Tracheal epithelial cell (primary cell): ENCODE data around the gene KISS1. TPM values are rescaled to one million over a fixed set of nuclear protein-coding genes. Genes with fewer than 3 reads are reported as not detected.

ENCODE experiments used
- total RNA-seq: library from RNA; depleted of rRNA; stranded (reverse); fragments of >200 nt; gene quantifications from 2 replicates; pipeline ENCODE4 v1.2.1, GENCODE V29; 2014

KISS1 gene, protein sequence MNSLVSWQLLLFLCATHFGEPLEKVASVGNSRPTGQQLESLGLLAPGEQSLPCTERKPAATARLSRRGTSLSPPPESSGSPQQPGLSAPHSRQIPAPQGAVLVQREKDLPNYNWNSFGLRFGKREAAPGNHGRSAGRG
- total RNA-seq, result 0.48 TPM in 1 of 2 replicates, not detected in the other

GRCh38 chr1:204196068-204196795, at the start of gene KISS1:
KISS1 (minus strand) TSS chr1:204196491; CDS start chr1:204192876, 3,615 bp downstream.

GRCh38 chr1:204213668-204214662, 17.7 kb upstream of the KISS1 start, which contains the start of gene GOLT1A:
GOLT1A (minus strand) TSS chr1:204213988; CDS start chr1:204213906, 82 bp downstream.

DNA sequence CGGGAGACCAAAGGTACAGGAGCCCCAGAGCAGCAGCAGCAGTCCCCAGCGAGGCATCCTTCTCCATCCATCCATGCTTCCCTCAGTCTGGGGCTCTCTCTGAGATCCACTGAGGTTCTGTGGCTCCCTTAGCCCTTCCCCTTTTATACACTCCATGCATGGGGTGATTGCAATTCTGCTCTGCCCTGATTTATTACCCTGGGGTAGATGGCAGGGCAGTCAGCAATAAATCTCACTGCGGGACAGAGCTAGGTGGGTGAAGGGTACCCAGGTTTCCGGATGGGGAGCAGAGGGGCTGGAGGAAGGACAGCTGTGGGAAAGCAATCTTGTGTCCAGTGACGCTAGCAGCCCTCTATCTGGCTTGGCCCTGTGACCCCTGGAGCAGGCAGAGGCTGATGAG, 30.1 kb downstream of the KISS1 start, which contains the start of gene REN:
TSS of gene REN (minus strand) at position 119 of the 400 bp plus-strand sequence. CDS start at position 75, 44 bp downstream.

DNA sequence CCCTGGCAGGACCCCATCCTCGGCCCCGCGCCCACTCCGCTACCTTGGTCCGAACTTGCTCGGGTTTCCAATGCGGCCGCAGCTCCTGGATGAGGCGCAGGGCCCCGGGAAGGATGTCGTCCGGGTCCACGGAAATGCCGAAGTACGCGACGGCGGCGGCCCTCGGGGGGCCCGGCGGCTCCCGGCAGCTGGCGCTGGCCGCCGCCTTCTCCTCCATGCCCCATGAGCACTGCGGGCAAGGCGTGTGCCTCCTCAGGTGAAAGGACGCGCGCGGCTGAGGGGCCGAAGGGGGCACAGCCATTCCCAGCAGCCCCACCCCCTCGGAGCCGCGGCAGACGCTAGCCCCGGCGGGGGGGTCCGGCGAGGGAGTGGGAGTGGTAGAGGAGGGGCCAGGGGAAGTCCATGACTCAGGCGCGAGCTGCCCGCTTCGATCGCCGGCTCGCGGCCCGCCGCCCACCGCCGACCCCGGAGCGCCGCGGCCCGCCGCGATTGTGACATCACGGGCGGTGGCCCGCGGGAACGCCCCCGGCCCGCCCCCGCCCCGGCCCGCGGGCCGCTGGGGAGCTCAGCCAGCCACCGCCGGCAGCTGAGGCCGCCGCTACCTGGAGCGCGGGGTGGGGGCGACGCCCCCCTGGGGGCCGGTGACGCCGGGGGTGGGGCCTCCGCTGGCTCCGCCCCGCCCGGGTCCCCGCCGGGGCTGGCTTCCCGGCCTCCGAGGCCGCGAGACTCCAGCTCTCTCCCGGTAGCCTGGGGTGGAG, 44.6 kb downstream of the KISS1 start, which contains the start of gene ETNK2:
TSS of gene ETNK2 (minus strand) at position 493 of the 758 bp plus-strand sequence. CDS start at position 301, 192 bp downstream.

Other genes starting within 250 kb of the KISS1 start
- gene SOX13, start 123.4 kb downstream of the KISS1 start, total RNA-seq, result 6.0 and 7.2 TPM in 2 replicates
- 24.3 and 96.3 TPM in 2 replicates for gene ETNK2, start 44.4 kb downstream of the KISS1 start, total RNA-seq
- gene REN, start 30.2 kb downstream of the KISS1 start, total RNA-seq, result not detected in 2 replicates
- gene GOLT1A, start 17.5 kb upstream of the KISS1 start, total RNA-seq, result 1.4 and 4.5 TPM in 2 replicates
- gene PLEKHA6, start 163.4 kb upstream of the KISS1 start, total RNA-seq, result 1.7 and 4.8 TPM in 2 replicates
- gene PPP1R15B, start 215.3 kb upstream of the KISS1 start, total RNA-seq, result 28.7 and 33.7 TPM in 2 replicates